Nephron (organoid): ENCODE measurements around the gene CACNA2D2.
A peak's percentile ranks its signal among the peaks of the same experiment; 100 is the strongest.

Experiments
- H3K27ac Mint-ChIP-seq, 3 experiments: 2 replicates each; pipeline ENCODE4 v1.8.0; 2020; ENCODE audit warnings: mixed read lengths in 3 of 3, mild to moderate bottlenecking in 2 of 3, moderate library complexity in 1 of 3
- H3K27me3 Mint-ChIP-seq: 2 replicates; pipeline ENCODE4 v1.8.0; 2021; ENCODE audit warnings: low read depth, mild to moderate bottlenecking, moderate library complexity, mixed read lengths
- H3K36me3 Mint-ChIP-seq: 2 replicates; pipeline ENCODE4 v1.8.0; 2020; ENCODE audit warnings: low read depth, mixed read lengths
- H3K4me1 Mint-ChIP-seq: 2 replicates; pipeline ENCODE4 v1.8.0; 2020; ENCODE audit warnings: mixed read lengths
- H3K4me3 Mint-ChIP-seq, 3 experiments: 2 replicates each; pipeline ENCODE4 v1.8.0; 2020; ENCODE audit warnings: mild to moderate bottlenecking in 3 of 3, mixed read lengths in 3 of 3, moderate library complexity in 2 of 3
- H3K9me3 Mint-ChIP-seq: 2 replicates; pipeline ENCODE4 v1.8.0; 2020; ENCODE audit warnings: mixed read lengths
- TF ChIP-seq, protein P1 (sequence below), 3 experiments: fragments of 200-600 bp; sonication (generic); IDR thresholded peaks; one replicate each; pipeline ENCODE4 v1.5.0; 2021; ENCODE audit warnings: antibody characterized with exemption in 3 of 3; ENCODE audit not compliant: unreplicated experiment in 3 of 3

The CACNA2D2 gene

DNA sequence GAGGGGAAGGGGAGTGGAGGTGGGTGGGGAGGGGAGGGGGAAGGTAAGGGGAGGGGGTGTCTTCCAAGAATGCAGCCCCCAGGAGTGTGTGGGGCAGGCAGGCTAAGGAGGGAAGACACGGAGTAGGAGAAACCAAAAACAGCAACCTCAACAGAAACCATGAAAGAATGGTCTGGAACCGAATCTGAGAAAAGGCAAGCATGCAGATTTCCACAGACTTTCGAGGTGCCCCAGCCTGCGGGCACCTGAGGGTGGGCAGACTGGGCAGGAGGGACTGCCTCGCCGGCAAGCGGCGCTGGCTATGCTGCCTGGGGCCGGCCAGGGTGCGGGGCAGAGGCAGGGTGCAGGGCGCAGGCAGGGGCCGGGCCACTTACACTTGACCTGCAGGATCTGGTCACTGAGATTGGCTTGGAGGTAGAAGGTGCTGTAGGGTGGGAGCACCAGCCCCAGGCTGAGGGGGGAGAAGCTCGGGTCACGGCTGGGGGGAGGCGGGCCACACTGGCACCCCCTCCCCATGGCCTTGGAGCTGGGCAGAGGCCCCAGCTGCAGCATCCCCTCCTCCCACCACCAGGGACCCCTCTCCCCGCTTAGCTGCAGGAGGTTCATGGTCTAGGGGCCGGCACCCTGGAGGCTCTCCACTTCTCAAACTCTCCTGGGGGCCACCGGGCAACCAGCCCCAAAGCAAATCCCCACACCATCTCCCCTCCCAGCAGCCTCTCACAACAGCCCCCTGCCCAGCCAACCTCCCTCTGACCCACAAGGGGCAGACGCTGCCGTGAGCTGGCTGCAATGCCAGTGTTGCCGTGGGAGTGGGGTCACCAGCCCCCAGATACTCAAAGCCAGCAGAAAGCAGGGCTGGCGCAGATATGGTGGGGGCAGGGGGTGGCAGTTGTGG lies 128.8 kb downstream of the CACNA2D2 start:
- Mint-ChIP-seq H3K27ac (peak overlapping the region in 1 of 3 experiments; percentile 51), H3K36me3 (no peaks in the 10 kb centered on the region), H3K27me3 (peaks cover 5% of the 10 kb centered on the region), H3K4me3 (no peak overlapping the region), H3K4me1 (peaks cover 35% of the 10 kb centered on the region), H3K9me3 (no peaks in the 10 kb centered on the region)
- TF ChIP-seq, protein P1, sequence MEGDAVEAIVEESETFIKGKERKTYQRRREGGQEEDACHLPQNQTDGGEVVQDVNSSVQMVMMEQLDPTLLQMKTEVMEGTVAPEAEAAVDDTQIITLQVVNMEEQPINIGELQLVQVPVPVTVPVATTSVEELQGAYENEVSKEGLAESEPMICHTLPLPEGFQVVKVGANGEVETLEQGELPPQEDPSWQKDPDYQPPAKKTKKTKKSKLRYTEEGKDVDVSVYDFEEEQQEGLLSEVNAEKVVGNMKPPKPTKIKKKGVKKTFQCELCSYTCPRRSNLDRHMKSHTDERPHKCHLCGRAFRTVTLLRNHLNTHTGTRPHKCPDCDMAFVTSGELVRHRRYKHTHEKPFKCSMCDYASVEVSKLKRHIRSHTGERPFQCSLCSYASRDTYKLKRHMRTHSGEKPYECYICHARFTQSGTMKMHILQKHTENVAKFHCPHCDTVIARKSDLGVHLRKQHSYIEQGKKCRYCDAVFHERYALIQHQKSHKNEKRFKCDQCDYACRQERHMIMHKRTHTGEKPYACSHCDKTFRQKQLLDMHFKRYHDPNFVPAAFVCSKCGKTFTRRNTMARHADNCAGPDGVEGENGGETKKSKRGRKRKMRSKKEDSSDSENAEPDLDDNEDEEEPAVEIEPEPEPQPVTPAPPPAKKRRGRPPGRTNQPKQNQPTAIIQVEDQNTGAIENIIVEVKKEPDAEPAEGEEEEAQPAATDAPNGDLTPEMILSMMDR (IDR thresholded peaks at IDR 0.05; ENCODE audit: unreplicated experiment in 3 of 3) = no peak

DNA sequence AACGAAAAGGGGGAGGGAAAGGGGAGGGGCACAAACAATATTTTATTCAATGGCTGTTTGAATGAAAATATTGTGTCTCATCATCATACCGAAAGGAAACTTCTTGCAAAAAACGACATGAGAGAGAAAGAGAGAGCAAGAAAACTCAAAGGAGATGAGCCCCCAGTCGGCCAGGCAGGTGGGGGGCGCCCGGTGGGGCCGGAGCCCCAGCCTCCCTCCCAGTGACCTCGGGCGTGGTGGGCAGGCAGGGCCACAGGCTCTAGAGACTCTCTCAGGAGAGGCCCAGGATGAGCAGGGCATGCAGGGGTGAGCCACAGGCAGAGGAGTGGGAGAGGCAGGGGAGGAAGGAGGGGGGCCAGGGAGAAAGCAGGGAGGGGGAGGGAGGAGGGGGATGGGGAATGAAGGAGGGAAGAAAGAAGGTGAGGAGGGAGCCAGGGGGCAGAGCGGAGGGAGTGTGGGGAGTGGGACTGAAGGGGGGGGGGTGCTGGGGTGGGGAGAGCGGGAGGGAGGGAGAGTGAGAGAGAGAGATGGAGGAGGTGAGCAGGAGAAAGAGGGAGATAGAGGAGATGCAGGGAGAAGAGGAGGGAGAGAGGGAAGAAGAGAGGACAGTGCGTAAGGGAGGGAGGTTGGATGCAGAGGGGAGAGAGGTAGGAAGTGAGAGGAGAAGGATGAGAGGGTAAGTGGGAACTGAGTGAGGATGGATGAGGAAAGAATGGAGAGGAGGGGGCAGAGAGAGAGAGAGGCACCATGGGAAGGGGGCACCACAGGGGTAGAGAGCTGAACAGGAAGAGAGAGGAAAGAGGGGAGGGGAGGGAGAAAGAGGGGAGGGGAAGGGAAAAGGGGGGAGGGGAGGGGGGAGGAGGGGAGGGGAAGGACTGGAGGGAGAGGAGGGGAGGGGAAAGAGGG lies 130.0 kb downstream of the CACNA2D2 start:
- Mint-ChIP-seq H3K27ac (peak overlapping the region; percentile 90 to 97 (median 94)), H3K4me3 (peak overlapping the region in 2 of 3 experiments; percentile 7 to 47), H3K27me3 (peaks cover 5% of the 10 kb centered on the region), H3K4me1 (peaks cover 37% of the 10 kb centered on the region), H3K36me3 (no peaks in the 10 kb centered on the region), H3K9me3 (no peaks in the 10 kb centered on the region)
- TF ChIP-seq, protein P1 (IDR thresholded peaks at IDR 0.05; ENCODE audit: unreplicated experiment in 3 of 3) = no peak

DNA sequence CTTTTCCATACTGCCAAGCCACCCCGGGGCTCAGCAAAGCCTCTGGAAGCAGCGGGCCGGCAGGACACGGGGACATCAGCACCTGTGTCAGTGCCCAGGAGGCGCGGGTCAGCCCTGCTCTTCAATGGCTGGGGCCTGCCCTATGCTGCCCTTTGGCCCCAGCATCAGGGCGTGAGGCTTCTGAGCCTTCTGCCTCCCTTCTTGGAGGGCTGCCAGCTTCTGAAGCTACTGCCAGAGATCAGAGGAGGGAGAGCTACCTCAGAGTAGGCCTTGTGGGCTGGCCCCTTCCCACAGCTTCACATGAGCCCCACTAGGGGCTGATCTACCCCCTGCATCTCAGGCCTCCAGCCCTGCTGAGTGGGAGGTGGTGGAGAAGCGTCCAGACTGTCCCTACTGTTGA lies 131.1 kb downstream of the CACNA2D2 start:
- H3K4me3 Mint-ChIP-seq = peak overlapping the region; percentile 46 to 61 (median 47)
- H3K27me3 Mint-ChIP-seq = peaks cover 5% of the 10 kb centered on the region
- H3K4me1 Mint-ChIP-seq = peaks cover 38% of the 10 kb centered on the region
- no peaks in the 10 kb centered on the region for H3K9me3 Mint-ChIP-seq
- H3K36me3 Mint-ChIP-seq = no peaks in the 10 kb centered on the region
- TF ChIP-seq, protein P1 (IDR thresholded peaks at IDR 0.05; ENCODE audit: unreplicated experiment in 3 of 3) = peak in 2 of 3 experiments; percentile 13 to 16
- H3K27ac Mint-ChIP-seq = peak overlapping the region; percentile 90 to 97 (median 94)

DNA sequence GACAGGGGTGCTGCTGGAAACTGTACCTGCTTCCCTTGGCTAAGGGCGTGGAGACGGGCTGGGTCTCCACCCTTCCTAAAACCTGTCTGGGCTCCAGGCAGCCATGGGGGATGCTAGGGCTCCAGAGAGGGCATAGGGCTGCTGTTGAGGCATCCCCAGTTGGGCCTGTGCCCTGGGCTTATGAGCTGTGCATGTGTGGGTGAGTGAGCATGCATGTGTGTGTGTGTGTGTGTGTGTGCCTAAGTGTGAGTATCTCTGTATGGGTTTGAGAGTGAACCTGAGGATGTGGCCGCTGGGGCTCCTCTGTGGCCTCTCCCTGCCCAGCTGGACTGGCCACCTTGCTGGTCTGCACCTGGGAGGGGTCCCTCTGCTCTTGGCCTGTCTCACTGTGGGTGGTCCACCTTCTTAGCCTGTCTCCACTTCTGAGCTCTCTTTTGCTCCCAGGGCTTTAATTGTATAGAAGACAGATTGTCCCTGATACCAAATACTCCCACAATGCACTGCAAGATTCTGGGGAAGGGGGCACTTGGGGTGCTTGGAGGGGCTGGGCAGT lies 132.2 kb downstream of the CACNA2D2 start:
- H3K27ac Mint-ChIP-seq = peak overlapping the region; percentile 93 to 97 (median 94)
- H3K4me3 Mint-ChIP-seq = peak overlapping the region in 1 of 3 experiments; percentile 20
- TF ChIP-seq, protein P1 (IDR thresholded peaks at IDR 0.05; ENCODE audit: unreplicated experiment in 3 of 3) = no peak
- H3K4me1 Mint-ChIP-seq = peaks cover 31% of the 10 kb centered on the region
- H3K27me3 Mint-ChIP-seq = no peaks in the 10 kb centered on the region
- no peaks in the 10 kb centered on the region for H3K9me3 Mint-ChIP-seq
- no peaks in the 10 kb centered on the region for H3K36me3 Mint-ChIP-seq

DNA sequence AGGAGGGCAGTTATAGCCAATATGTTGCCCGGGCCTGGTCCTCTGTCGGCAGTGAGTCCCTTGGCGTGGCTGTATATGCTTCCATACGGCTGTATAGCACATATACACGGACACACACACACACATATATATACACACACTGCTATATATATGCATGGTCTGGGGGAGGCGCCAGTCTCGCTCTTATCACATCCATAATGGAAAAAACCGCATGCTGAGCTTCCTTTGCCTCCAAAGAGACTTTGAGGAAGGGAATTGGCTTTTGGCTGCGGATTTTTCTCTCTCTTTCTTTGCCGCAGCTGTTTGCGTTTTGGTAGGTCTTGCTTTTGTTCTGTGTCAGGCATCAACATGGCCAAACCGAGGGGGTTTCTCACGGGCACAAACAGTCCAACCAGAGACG lies 132.8 kb downstream of the CACNA2D2 start:
- no peaks in the 10 kb centered on the region for H3K36me3 Mint-ChIP-seq
- H3K4me3 Mint-ChIP-seq = peak overlapping the region in 2 of 3 experiments; percentile 20 to 49
- H3K4me1 Mint-ChIP-seq = peaks cover 31% of the 10 kb centered on the region
- no peaks in the 10 kb centered on the region for H3K27me3 Mint-ChIP-seq
- TF ChIP-seq, protein P1 (IDR thresholded peaks at IDR 0.05; ENCODE audit: unreplicated experiment in 3 of 3) = peak in 2 of 3 experiments; percentile 21 to 32
- no peaks in the 10 kb centered on the region for H3K9me3 Mint-ChIP-seq
- peak overlapping the region; percentile 93 to 97 (median 94) for H3K27ac Mint-ChIP-seq
